ENCODE results near the gene STK32A. TPM values are rescaled to one million over a fixed set of nuclear protein-coding genes. Genes with fewer than 3 reads are reported as not detected.

The STK32A gene
- total RNA-seq, 4 donors from 2014 or later: 0.51 to 2.0 (median 0.97) TPM; not detected in 1

DNA sequence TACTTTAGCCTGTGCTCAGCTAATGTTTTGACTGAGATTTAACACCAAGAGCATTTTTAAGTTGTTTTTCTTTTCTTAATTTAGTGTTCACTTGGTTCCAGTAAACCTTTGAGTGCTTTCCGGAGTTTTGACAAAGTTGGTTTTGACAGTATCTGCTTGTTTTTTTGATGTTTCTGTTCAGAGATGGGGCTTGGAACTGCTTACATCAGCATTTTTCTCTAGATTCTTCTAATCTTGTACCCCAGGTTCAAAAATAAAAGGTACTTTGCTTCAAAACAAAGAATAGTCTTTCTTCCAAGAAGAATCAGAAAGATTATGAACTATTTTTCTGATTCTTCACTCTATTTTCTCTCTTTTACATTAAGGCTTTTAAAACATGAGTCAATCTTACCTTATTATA is 142.9 kb downstream of the STK32A start:
- Histone ChIP-seq H3K27me3 (no peaks in the 10 kb centered on the region), H3K36me3 (no peaks in the 10 kb centered on the region), H3K9me3 (no peaks in the 10 kb centered on the region), H3K27ac (no peak overlapping the region), H3K4me1 (no peaks in the 10 kb centered on the region), H3K4me3 (no peak overlapping the region)
- intact Hi-C loops (cut with DNase I; ENCODE audit: low total_unique reads): loop anchor here (10.0 kb wide), 1 partner anchor 153 kb away; no protein-coding TSS in a partner anchor
- TF ChIP-seq, protein P1, sequence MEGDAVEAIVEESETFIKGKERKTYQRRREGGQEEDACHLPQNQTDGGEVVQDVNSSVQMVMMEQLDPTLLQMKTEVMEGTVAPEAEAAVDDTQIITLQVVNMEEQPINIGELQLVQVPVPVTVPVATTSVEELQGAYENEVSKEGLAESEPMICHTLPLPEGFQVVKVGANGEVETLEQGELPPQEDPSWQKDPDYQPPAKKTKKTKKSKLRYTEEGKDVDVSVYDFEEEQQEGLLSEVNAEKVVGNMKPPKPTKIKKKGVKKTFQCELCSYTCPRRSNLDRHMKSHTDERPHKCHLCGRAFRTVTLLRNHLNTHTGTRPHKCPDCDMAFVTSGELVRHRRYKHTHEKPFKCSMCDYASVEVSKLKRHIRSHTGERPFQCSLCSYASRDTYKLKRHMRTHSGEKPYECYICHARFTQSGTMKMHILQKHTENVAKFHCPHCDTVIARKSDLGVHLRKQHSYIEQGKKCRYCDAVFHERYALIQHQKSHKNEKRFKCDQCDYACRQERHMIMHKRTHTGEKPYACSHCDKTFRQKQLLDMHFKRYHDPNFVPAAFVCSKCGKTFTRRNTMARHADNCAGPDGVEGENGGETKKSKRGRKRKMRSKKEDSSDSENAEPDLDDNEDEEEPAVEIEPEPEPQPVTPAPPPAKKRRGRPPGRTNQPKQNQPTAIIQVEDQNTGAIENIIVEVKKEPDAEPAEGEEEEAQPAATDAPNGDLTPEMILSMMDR (IDR thresholded peaks at IDR 0.05): no peak
- no peak for TF ChIP-seq POLR2A (IDR thresholded peaks at IDR 0.05)
- DNase-seq: no peak

GRCh38 chr5:147381555-147381954 is 146.7 kb downstream of the STK32A start:
- Histone ChIP-seq H3K4me1 (no peaks in the 10 kb centered on the region), H3K9me3 (no peaks in the 10 kb centered on the region), H3K36me3 (no peaks in the 10 kb centered on the region), H3K4me3 (no peak overlapping the region), H3K27ac (no peak overlapping the region), H3K27me3 (no peaks in the 10 kb centered on the region)
- TF ChIP-seq POLR2A (IDR thresholded peaks at IDR 0.05): no peak
- TF ChIP-seq, protein P1 (IDR thresholded peaks at IDR 0.05): no peak
- DNase-seq: no peak
- intact Hi-C loops (cut with DNase I; ENCODE audit: low total_unique reads): no loop called here

- H3K4me1 ChIP-seq: no peaks in the 10 kb centered on the region
- no peaks in the 10 kb centered on the region for H3K27me3 ChIP-seq
- no peaks in the 10 kb centered on the region for H3K36me3 ChIP-seq
- intact Hi-C loops (cut with DNase I; ENCODE audit: low total_unique reads): no loop called here
- no peak for TF ChIP-seq POLR2A (IDR thresholded peaks at IDR 0.05)
- TF ChIP-seq, protein P1 (IDR thresholded peaks at IDR 0.05): no peak
- no peak for DNase-seq
- H3K9me3 ChIP-seq: no peaks in the 10 kb centered on the region
- no peak overlapping the region for H3K27ac ChIP-seq
- H3K4me3 ChIP-seq: peak overlapping the region in 1 of 2 donors; percentile 20
Measured at GRCh38 chr5:147382776-147383175, 147.9 kb downstream of the STK32A start.

DNA sequence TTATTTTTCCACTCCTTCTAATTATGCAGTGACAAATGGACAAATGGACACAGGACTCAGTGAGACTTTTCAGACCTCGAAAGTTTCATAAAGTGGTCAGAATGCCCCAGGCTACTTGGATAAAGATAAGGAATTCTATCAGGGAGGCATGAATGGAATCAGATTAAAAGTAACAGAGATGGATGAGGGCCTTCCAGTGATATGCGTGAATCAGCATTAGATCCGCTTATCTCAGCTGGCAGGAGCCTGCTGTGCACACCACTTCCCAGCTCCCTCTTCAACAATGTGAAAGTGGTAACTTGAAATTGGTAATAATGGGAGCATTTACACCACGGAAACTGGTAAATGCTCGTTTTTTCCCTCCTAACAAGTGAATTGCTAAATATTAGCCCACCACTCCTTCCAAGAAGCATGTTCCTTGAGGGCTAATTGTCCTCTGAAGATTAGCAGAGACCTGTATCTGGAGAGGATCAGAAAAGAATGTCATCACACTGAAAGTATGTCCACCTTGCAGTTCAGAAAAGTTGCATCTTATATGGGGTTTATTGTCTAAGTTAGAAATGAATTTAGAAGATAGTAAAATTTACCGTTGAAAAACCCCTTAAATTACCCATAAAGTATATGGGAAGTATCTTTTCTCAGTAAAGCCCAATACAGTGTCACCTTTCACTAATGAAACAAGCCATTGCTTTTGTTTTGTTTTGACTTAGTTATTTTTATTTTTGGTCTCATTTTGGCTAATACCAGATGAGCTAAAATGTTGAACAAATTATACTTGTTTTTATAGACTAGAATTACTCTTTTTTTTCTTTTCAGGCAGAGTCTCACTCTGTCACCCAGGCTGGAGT is 149.7 kb downstream of the STK32A start:
- intact Hi-C loops (cut with DNase I; ENCODE audit: low total_unique reads): no loop called here
- no peak for TF ChIP-seq POLR2A (IDR thresholded peaks at IDR 0.05)
- Histone ChIP-seq H3K4me1 (no peaks in the 10 kb centered on the region), H3K36me3 (no peaks in the 10 kb centered on the region), H3K9me3 (no peaks in the 10 kb centered on the region), H3K27me3 (no peaks in the 10 kb centered on the region), H3K27ac (no peak overlapping the region), H3K4me3 (no peak overlapping the region)
- DNase-seq: no peak

DNA sequence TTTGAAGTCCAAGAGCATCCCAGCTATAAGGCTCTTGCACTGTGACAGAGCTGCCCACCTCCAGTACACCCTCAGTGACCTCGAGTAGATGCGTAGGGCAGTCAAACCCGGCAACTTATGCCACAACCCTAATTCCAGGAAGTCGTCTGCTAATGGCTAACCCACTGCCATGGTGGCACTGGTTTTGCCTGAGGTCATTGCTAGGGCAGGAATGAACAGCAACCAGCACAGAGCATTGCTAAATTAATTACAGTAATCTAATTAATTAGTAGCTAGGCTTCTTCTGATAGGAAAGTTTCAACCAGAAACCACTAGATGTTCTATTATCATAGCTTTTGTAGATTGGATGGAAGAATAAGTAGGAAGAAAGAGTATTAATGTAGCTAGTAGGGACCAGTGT is 152.3 kb downstream of the STK32A start:
- no peaks in the 10 kb centered on the region for H3K9me3 ChIP-seq
- H3K4me1 ChIP-seq: no peaks in the 10 kb centered on the region
- DNase-seq: no peak
- no peaks in the 10 kb centered on the region for H3K36me3 ChIP-seq
- intact Hi-C loops (cut with DNase I; ENCODE audit: low total_unique reads): no loop called here
- H3K4me3 ChIP-seq: no peak overlapping the region
- TF ChIP-seq POLR2A (IDR thresholded peaks at IDR 0.05): no peak
- TF ChIP-seq, protein P1 (IDR thresholded peaks at IDR 0.05): no peak
- H3K27ac ChIP-seq: no peak overlapping the region
- H3K27me3 ChIP-seq: no peaks in the 10 kb centered on the region

Data from uterus (tissue), 4 donors.